Karpas-422 (cell line): ENCODE results near the gene ADAT3. TPM values are rescaled to one million over a fixed set of nuclear protein-coding genes. Genes with fewer than 3 reads are reported as not detected.

Experiments
- DNase-seq: peaks from one replicate; pipeline ENCODE4 v3.0.0-alpha.2; 2015
- H2AFZ ChIP-seq: fragments of 200-600 bp; sonication (generic); 2 replicates; pipeline ENCODE4 v1.6.1; 2014; ENCODE audit warnings: antibody characterized with exemption, low read length, mixed read lengths
- H3K27ac ChIP-seq: fragments of 200-600 bp; sonication (generic); 2 replicates; pipeline ENCODE4 v1.5.1; 2014; ENCODE audit warnings: mild to moderate bottlenecking, low read length, moderate library complexity
- H3K27me3 ChIP-seq: fragments of 200-600 bp; sonication (generic); 2 replicates; pipeline ENCODE4 v1.6.1; 2014; ENCODE audit warnings: low read length, mixed read lengths
- H3K36me3 ChIP-seq: fragments of 200-600 bp; sonication (generic); 2 replicates; pipeline ENCODE4 v1.6.1; 2014; ENCODE audit warnings: low read length, mixed read lengths; ENCODE audit not compliant: insufficient read depth
- H3K4me1 ChIP-seq: fragments of 200-600 bp; sonication (generic); 2 replicates; pipeline ENCODE4 v1.6.1; 2014; ENCODE audit warnings: mild to moderate bottlenecking, low read length, mixed read lengths
- H3K4me2 ChIP-seq: fragments of 200-600 bp; sonication (generic); 2 replicates; pipeline ENCODE4 v1.6.1; 2014; ENCODE audit warnings: low read length, low read depth, mild to moderate bottlenecking; ENCODE audit not compliant: poor library complexity, severe bottlenecking
- H3K4me3 ChIP-seq: fragments of 200-600 bp; sonication (generic); 2 replicates; pipeline ENCODE4 v1.5.1; 2014; ENCODE audit warnings: mild to moderate bottlenecking, antibody characterized with exemption, low read length, mixed read lengths
- H3K79me2 ChIP-seq: fragments of 200-600 bp; sonication (generic); 2 replicates; pipeline ENCODE4 v1.6.1; 2014; ENCODE audit warnings: mild to moderate bottlenecking, low read length, mixed read lengths
- H3K9ac ChIP-seq: fragments of 200-600 bp; sonication (generic); 2 replicates; pipeline ENCODE4 v1.6.0; 2014; ENCODE audit warnings: low read length
- H3K9me2 ChIP-seq: fragments of 200-600 bp; sonication (generic), shearing (Covaris generic); replicated peaks from 2 replicates; pipeline ENCODE4 v1.6.0; 2014; ENCODE audit warnings: mild to moderate bottlenecking, low read length, moderate library complexity; ENCODE audit not compliant: insufficient read depth
- H3K9me3 ChIP-seq: fragments of 300-700, 200-600 bp; sonication (generic); 2 replicates; pipeline ENCODE4 v1.6.1; 2014; ENCODE audit warnings: low read length, mixed read lengths
- H4K20me1 ChIP-seq: fragments of 200-600 bp; sonication (generic); 2 replicates; pipeline ENCODE4 v1.6.1; 2014; ENCODE audit warnings: mild to moderate bottlenecking, antibody characterized with exemption, low read length, low read depth; ENCODE audit not compliant: insufficient read depth
- total RNA-seq: library from RNA; depleted of rRNA; stranded (reverse); fragments of >200 nt; shearing (Covaris generic); gene quantifications from 2 replicates; pipeline ENCODE4 v1.2.3, GENCODE V29; 2014; ENCODE audit warnings: low replicate concordance

ADAT3 gene
- total RNA-seq, 1 experiment from 2014 or later, result 1.2 TPM

DNA sequence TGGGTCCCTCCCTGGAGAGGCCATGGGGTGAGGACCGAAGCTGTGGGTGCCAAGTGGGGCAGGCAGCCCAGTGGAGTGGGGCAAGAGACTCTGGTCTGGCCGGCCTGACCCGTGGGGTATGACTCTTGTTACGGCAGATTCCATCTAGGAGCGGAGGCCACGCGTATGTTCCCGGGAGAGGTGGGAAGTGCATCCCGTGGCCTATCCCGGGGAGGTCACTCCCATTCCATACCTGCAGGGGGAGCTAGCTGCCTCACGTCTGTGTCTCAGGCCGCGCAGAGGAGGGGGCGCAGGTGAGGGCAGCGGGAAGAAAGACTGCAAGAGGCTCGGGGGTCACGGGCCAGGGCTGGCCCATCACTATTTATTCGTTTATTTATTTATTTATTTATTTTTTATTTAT is 40.7 kb downstream of the ADAT3 start:
- Histone ChIP-seq H3K9me2 (no peaks in the 10 kb centered on the region), H3K27me3 (no peaks in the 10 kb centered on the region), H3K9me3 (no peaks in the 10 kb centered on the region), H3K36me3 (no peaks in the 10 kb centered on the region), H3K4me1 (peaks cover 12% of the 10 kb centered on the region), H3K79me2 (peaks cover 84% of the 10 kb centered on the region), H3K27ac (no peak overlapping the region), H4K20me1 (peaks cover 24% of the 10 kb centered on the region; the same call in 1 of the 2 replicates), H2AFZ (no peak overlapping the region), H3K4me3 (no peak overlapping the region), H3K4me2 (no peak overlapping the region), H3K9ac (no peak overlapping the region)
- peak; percentile 45 for DNase-seq

DNA sequence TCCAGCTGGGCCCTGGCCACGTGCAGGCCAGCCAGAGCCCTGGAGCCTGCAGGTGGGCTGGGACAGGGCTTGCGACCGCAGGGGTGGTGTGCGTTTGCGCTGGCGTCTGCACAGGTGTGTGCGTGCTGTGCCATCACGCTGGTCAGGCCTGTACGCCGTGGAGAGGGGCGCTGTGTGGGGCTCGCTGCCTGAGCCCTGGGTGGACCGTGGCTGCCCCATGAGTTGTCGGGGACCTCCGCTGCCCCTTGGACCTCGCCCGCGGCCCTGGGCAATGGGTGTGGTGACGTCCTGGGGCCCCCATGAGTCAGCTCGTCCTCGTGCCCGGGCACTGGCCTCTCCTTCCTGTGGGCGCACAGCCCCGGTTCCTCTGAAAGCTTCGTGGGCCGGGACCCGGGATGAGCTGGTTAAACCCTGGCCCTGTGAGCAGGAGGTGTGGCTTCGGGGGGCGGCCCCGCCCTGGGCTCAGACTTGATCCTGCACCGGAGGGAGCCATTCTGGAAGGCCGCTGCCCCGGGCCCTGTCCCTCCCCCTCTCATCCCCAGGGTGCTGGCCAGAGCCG is 42.5 kb downstream of the ADAT3 start:
- no peak for DNase-seq
- H3K36me3 ChIP-seq, result no peaks in the 10 kb centered on the region
- peaks cover 82% of the 10 kb centered on the region for H3K79me2 ChIP-seq
- H4K20me1 ChIP-seq, result peaks cover 24% of the 10 kb centered on the region; the same call in 1 of the 2 replicates
- H3K4me2 ChIP-seq, result no peak overlapping the region
- no peaks in the 10 kb centered on the region for H3K27me3 ChIP-seq
- no peak overlapping the region for H2AFZ ChIP-seq
- H3K9me3 ChIP-seq, result no peaks in the 10 kb centered on the region
- no peak overlapping the region for H3K9ac ChIP-seq
- no peak overlapping the region for H3K4me3 ChIP-seq
- peaks cover 11% of the 10 kb centered on the region for H3K4me1 ChIP-seq
- no peak overlapping the region for H3K27ac ChIP-seq
- no peaks in the 10 kb centered on the region for H3K9me2 ChIP-seq

DNA sequence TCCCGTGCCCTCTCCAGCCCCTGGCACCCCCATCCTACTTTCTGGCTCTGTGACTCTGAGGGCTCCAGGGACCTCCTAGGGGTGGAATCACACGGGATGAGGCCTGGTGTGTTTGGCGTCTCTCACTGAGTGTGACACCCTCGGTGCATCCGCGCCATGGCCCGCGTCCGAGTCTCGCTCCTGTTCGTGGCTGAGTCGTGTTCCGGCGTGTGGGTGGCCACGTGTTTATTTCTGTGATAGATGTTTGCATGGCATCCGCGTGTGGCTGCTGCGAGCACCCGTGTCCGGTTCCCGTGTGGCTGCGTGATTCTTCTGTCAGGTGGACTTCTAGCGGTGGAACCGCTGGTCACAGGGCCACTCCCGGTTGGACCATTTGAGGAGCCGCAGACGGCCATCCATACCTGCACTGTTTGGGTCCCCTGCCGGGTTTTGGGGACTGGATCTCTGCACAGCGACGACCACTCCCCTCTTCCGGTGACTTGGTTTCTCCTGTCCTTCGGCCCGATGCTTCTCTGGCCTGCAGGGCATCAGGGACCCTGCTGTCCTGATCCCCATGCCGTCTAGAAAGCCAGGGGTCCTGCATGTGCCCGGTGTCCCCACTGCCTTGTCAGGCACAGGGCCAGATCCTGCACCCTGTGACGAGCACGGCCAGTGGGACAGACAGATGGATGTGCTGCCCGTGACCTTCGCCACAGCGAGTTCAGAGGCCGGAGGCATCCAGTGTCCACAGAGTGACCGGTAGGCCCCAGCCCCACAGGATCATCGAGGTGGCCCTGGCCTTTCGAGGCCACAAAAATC is 44.3 kb downstream of the ADAT3 start:
- Histone ChIP-seq H3K9ac (no peak overlapping the region), H3K27ac (no peak overlapping the region), H2AFZ (no peak overlapping the region), H4K20me1 (peaks cover 26% of the 10 kb centered on the region; the same call in 1 of the 2 replicates), H3K4me1 (no peaks in the 10 kb centered on the region), H3K79me2 (peaks cover 82% of the 10 kb centered on the region), H3K4me3 (no peak overlapping the region), H3K27me3 (no peaks in the 10 kb centered on the region), H3K36me3 (no peaks in the 10 kb centered on the region), H3K9me3 (no peaks in the 10 kb centered on the region), H3K4me2 (no peak overlapping the region), H3K9me2 (no peaks in the 10 kb centered on the region)
- DNase-seq, result no peak

DNA sequence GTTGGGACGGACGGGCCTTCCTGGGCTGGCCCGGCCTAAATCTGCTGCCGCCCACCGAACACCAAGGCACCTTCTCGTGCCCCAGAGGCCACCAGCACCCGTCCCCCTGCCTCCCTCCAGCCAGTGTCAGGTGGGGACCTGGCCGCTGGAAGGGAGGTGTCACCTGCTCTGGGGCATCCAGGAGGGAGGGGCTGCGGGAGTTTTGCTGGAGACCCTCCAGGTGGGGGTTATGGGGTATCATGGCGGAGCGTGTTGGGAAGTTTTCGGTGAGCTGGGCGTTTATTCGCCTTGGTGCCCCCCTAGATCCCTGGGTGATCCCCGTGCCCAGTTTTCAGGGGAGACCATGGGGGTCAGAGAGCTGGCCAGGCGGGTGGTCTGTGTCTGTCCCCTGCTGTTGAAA is 45.4 kb downstream of the ADAT3 start:
- Histone ChIP-seq H4K20me1 (peaks cover 28% of the 10 kb centered on the region; the same call in 1 of the 2 replicates), H3K27me3 (no peaks in the 10 kb centered on the region), H3K9ac (no peak overlapping the region)

DNA sequence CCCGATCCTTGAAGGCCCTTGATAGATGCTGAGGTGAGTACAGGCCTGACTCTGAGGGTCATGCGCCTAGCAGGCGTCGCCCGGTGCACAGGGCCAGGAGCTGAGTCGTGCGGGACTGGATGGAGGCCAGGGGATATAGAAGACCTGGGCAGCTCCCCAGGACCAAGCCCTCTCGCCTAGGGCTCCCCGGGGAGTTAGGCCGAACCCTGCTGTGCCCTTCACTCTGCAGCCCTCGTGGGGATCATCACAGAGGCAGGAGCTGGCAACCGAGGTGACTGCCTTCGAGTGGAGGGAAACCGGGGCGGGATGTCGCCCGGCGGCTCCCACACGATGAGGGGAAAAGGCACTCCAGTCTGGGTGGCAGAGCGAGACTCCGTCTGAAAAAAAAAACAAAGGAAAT is 47.4 kb downstream of the ADAT3 start:
- no peaks in the 10 kb centered on the region for H3K27me3 ChIP-seq
- no peaks in the 10 kb centered on the region for H3K9me3 ChIP-seq
- no peak overlapping the region for H3K27ac ChIP-seq
- no peak overlapping the region for H3K9ac ChIP-seq
- H3K4me3 ChIP-seq, result no peak overlapping the region
- peaks cover 22% of the 10 kb centered on the region; the same call in 1 of the 2 replicates for H4K20me1 ChIP-seq
- no peak overlapping the region for H2AFZ ChIP-seq
- no peaks in the 10 kb centered on the region for H3K36me3 ChIP-seq
- H3K9me2 ChIP-seq, result no peaks in the 10 kb centered on the region
- no peaks in the 10 kb centered on the region for H3K4me1 ChIP-seq
- H3K4me2 ChIP-seq, result no peak overlapping the region
- no peak for DNase-seq
- peaks cover 82% of the 10 kb centered on the region for H3K79me2 ChIP-seq

More for the DNA sequence above, 45.4 kb downstream of the ADAT3 start:
- H3K79me2 ChIP-seq, result peaks cover 79% of the 10 kb centered on the region
- H2AFZ ChIP-seq, result no peak overlapping the region
- H3K4me1 ChIP-seq, result no peaks in the 10 kb centered on the region
- H3K9me3 ChIP-seq, result no peaks in the 10 kb centered on the region
- H3K36me3 ChIP-seq, result no peaks in the 10 kb centered on the region
- no peak overlapping the region for H3K27ac ChIP-seq
- no peak overlapping the region for H3K4me2 ChIP-seq
- H3K4me3 ChIP-seq, result no peak overlapping the region
- DNase-seq, result no peak
- no peaks in the 10 kb centered on the region for H3K9me2 ChIP-seq

DNA sequence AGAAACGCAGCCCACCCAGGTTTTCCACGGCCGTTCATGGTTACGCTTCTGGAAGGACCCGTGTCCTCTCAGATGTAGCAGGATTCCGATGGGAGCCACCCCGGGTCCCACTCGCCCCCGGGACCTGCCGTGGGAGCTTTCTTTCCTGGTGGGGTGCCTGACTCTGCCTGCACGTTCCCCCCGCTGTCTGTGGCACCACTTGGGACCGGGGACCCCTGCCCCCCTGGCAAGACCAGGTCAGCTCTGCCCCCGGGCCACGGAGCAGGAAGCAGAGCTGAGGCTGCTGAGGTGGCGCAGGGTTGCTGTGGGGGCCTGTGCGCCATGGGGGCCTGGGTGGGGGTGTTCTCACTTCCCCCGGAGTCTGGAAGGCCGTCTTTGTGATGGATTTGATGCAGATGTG is 47.8 kb downstream of the ADAT3 start:
- DNase-seq, result no peak

DNA sequence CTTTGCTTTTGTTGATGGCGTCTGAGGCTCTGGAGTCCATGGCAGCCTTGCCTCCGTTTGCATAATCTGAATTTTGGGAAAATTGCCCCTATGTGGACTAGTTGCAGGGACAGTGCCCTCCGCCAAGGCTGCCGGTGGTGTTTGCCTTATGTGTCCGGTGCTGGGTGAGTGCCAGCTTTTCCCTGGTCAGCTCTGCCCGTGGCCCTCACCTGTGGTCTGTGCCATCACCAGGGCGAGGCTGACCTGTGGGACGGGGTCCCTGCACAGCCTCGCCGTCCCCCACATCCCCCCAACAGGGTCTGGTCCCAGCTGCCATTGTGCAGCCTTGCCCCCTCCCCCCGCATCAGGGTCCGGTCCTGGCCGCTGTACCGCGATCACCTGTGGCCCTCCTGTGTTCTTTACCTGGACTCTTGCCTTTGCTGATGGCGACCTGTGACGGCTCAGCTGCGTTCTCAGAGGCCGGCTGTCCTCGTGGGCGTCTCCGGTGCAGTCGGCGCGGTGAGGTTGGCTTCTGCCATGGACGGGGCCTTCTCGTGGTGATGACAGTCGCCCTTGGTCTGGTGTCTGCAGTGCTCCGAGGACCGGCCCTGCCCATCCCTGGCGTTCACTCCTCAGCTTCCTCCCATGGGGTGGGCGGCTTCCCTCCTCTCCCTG is 48.4 kb downstream of the ADAT3 start:
- no peak for DNase-seq
- H3K27ac ChIP-seq, result no peak overlapping the region
- H3K9me2 ChIP-seq, result no peaks in the 10 kb centered on the region
- H2AFZ ChIP-seq, result no peak overlapping the region
- no peaks in the 10 kb centered on the region for H3K4me1 ChIP-seq
- peaks cover 75% of the 10 kb centered on the region for H3K79me2 ChIP-seq
- H3K27me3 ChIP-seq, result no peaks in the 10 kb centered on the region
- no peaks in the 10 kb centered on the region for H3K36me3 ChIP-seq
- H4K20me1 ChIP-seq, result peaks cover 20% of the 10 kb centered on the region; the same call in 1 of the 2 replicates
- H3K4me2 ChIP-seq, result no peak overlapping the region
- H3K4me3 ChIP-seq, result no peak overlapping the region
- H3K9me3 ChIP-seq, result no peaks in the 10 kb centered on the region
- H3K9ac ChIP-seq, result no peak overlapping the region

More for the DNA sequence above, 47.8 kb downstream of the ADAT3 start:
- H3K27me3 ChIP-seq, result no peaks in the 10 kb centered on the region
- H2AFZ ChIP-seq, result no peak overlapping the region
- peaks cover 78% of the 10 kb centered on the region for H3K79me2 ChIP-seq
- no peak overlapping the region for H3K27ac ChIP-seq
- no peaks in the 10 kb centered on the region for H3K36me3 ChIP-seq
- H3K9me2 ChIP-seq, result no peaks in the 10 kb centered on the region
- no peaks in the 10 kb centered on the region for H3K4me1 ChIP-seq
- H3K9ac ChIP-seq, result no peak overlapping the region
- peaks cover 22% of the 10 kb centered on the region; the same call in 1 of the 2 replicates for H4K20me1 ChIP-seq
- H3K4me3 ChIP-seq, result no peak overlapping the region
- H3K4me2 ChIP-seq, result no peak overlapping the region
- no peaks in the 10 kb centered on the region for H3K9me3 ChIP-seq

DNA sequence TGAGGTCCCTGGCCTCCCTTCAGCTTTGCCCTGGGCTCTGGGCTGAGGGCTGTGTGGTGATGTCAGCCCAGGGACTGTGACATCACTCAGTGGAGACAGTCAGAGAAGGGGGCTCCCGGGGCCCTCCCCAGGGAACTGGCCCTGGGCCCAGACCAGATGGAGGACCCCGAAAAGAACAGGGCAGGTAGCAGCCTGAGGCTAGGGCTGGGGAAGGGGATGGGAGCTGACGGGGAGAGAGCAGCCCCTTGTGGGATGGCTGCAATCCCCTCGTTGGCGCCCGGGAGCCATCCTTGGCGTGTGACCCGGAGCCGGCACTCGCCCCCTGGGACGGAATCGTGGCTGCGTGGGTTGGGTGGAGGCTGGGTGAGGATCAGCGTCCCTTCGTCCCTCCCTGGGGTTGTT is 49.3 kb downstream of the ADAT3 start:
- Histone ChIP-seq H3K4me2 (no peak overlapping the region), H4K20me1 (peaks cover 18% of the 10 kb centered on the region; the same call in 1 of the 2 replicates), H3K27ac (no peak overlapping the region), H3K79me2 (peaks cover 69% of the 10 kb centered on the region), H3K9me3 (no peaks in the 10 kb centered on the region), H3K9ac (no peak overlapping the region), H3K4me3 (no peak overlapping the region), H3K4me1 (no peaks in the 10 kb centered on the region), H3K36me3 (no peaks in the 10 kb centered on the region), H3K27me3 (no peaks in the 10 kb centered on the region), H3K9me2 (no peaks in the 10 kb centered on the region), H2AFZ (no peak overlapping the region)
- no peak for DNase-seq
